ENCODE measurements around the gene TMEM184A.

GRCh38 chr7:1550846-1551155, 5.2 kb downstream of the TMEM184A start:
- TF ChIP-seq ZBTB7A (IDR thresholded peaks at IDR 0.05; ENCODE audit: low read depth) (no peak), REST (IDR thresholded peaks at IDR 0.05; ENCODE audit: low read depth) (no peak)

All from Ishikawa (cell line).